BLaER1 treated with 17β-estradiol and CSF1 and Interleukin-3, amounts not matched to agents 10 nM and 100 nM (cell line): ENCODE data around the gene FAU.

ENCODE experiments used
- H3K27ac ChIP-seq, 11 experiments: shearing (Covaris generic); formaldehyde crosslinking; 2 replicates each; pipeline ENCODE4 v1.8.1; 2022
- H3K27me3 ChIP-seq, 11 experiments: shearing (Covaris generic); formaldehyde crosslinking; 2 replicates each; pipeline ENCODE4 v1.8.1; 2022
- H3K36me3 ChIP-seq, 11 experiments: shearing (Covaris generic); formaldehyde crosslinking; 2 replicates each; pipeline ENCODE4 v1.8.1; 2022
- H3K4me1 ChIP-seq, 10 experiments: shearing (Covaris generic); formaldehyde crosslinking; 2 replicates each; pipeline ENCODE4 v1.8.1; 2022
- H3K4me2 ChIP-seq, 11 experiments: shearing (Covaris generic); formaldehyde crosslinking; 2 replicates each; pipeline ENCODE4 v1.8.1; 2022
- H3K4me3 ChIP-seq, 10 experiments: shearing (Covaris generic); formaldehyde crosslinking; 2 replicates each; pipeline ENCODE4 v1.8.1; 2022
- H3K9ac ChIP-seq, 11 experiments: shearing (Covaris generic); formaldehyde crosslinking; 2 replicates each; pipeline ENCODE4 v1.8.1; 2022
- H3K9me3 ChIP-seq, 11 experiments: shearing (Covaris generic); formaldehyde crosslinking; replicated peaks in 1 of 11; 2 replicates each; pipeline ENCODE4 v1.8.1; 2022
- H4K20me1 ChIP-seq, 11 experiments: shearing (Covaris generic); formaldehyde crosslinking; 2 replicates each; pipeline ENCODE4 v1.8.1; 2022
- Cebpa-rat ChIP-seq, 11 experiments: shearing (Covaris generic); IDR thresholded peaks; 2 replicates each; pipeline ENCODE4 v1.8.1; 2022

The FAU gene

DNA sequence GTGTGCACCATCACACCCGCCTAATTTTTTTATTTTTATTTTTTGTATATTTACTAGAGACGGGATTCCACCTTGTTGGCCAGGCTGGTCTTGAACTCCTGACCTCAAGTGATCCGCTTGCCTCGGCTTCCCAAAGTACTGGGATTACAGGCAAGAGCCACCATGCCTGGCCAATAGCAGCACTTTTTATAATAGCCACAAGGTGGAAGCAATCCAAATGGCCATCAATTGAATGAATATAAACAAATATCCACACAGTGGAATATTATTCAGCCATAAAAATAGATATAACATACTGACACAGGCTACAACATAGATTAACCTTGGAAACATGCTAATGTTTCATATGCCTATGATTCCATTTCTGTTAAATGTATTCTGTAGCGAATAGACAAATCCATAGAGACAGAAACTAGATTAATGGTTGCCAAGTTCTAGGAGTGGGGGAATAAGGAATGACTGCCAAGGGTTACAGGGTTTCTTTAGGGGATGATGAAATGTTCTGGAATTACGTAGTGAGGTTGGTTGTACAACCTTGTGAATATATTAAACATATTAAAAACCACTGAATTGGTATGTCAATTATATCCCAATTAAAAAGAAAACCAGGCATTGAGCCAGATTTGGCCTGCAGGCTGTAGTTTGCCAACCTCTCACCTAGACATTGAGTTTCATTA is 21.1 kb downstream of the FAU start:
- Histone ChIP-seq H3K27ac (no peak overlapping the region), H3K4me3 (no peak overlapping the region), H4K20me1 (peaks cover 0 to 85% (median 23%) of the 10 kb centered on the region in 11 experiments; a peak in 10 of 22 replicates), H3K27me3 (no peaks in the 10 kb centered on the region), H3K36me3 (peaks cover 28 to 88% (median 57%) of the 10 kb centered on the region in 11 experiments; a peak in 20 of 22 replicates), H3K9me3 (no peaks in the 10 kb centered on the region), H3K9ac (no peak overlapping the region), H3K4me2 (no peak overlapping the region), H3K4me1 (peaks cover 8 to 17% (median 11%) of the 10 kb centered on the region in 10 experiments)
- TF ChIP-seq Cebpa-rat (IDR thresholded peaks at IDR 0.05) = no peak

DNA sequence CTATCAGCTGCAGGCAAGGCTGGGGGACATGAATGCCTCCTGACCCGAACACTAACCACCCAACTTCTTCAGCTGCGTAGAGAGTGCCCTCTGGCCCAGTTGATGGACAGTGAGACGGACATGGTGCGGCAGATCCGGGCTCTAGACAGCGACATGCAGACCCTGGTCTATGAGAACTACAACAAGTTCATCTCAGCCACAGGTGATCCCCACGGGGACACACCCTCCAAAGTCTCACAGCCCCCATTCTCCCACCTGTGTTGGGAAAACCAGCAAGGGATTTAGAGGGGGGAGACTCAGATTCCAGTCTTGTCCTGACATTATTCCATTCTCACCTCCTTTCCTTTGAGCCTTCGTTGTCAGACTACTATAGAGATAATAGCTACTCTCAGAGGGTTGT is 25.0 kb downstream of the FAU start:
- TF ChIP-seq Cebpa-rat (IDR thresholded peaks at IDR 0.05) = no peak
- Histone ChIP-seq H3K4me1 (peaks cover 8 to 21% (median 13%) of the 10 kb centered on the region in 10 experiments), H3K9ac (peak overlapping the region; percentile 70 to 94 (median 90); a peak in 21 of 22 replicates), H3K27me3 (no peaks in the 10 kb centered on the region), H3K4me2 (peak overlapping the region; percentile 82 to 97 (median 90)), H3K4me3 (peak overlapping the region; percentile 68 to 88 (median 78); a peak in 19 of 20 replicates), H4K20me1 (peaks cover 0 to 46% (median 7%) of the 10 kb centered on the region in 11 experiments; a peak in 7 of 22 replicates), H3K9me3 (no peaks in the 10 kb centered on the region), H3K36me3 (peaks cover 6 to 49% (median 30%) of the 10 kb centered on the region in 11 experiments; a peak in 16 of 22 replicates), H3K27ac (peak overlapping the region in 4 of 11 experiments; percentile 31 to 47 (median 36); a peak in 6 of 22 replicates)

DNA sequence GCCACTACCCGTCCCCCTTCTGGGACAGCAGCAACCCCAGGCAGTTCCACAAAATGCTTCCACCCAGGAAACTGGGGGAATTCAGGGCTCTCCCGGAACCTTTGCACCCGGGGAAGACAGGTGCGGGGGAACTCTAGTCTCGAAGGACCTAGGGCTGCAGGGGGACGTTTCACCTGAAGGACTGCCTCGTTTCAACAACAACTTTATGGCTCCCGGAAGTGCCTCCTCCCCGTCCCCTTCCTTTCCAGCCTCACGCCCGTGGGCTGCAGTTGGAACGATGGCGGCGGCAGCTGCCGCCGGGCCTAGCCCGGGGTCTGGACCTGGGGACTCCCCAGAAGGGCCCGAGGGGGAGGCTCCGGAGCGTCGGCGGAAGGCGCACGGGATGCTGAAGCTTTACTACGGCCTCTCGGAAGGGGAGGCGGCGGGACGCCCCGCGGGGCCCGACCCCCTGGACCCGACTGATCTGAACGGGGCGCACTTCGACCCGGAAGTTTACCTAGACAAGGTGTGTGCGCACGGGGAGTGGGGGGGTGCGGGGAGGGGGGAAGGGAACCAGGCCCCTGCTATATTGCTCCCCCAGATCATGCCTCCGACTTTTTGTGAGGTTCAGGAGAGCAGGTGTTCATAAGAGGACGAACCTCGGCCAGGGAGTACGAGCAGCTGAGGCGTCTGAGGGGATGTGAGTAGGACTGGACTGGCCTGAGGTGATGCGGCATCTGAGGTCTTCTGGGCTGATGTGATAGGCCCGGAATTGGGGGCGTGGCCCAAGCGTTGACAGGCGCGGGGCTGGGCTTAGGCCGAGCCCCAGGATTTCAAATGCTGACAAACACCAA is 25.7 kb downstream of the FAU start, which contains the start of gene VPS51:
Gene VPS51 (plus strand): TSS at position 241 of the 833 bp plus-strand sequence. CDS start 37 bp downstream, at position 278.
- Histone ChIP-seq H3K27me3 (no peaks in the 10 kb centered on the region), H3K4me3 (peak within 1 kb of the TSS; percentile 68 to 88 (median 78)), H3K36me3 (peaks cover 6 to 42% (median 25%) of the 10 kb centered on the region in 11 experiments; a peak in 16 of 22 replicates), H3K27ac (peak within 1 kb of the TSS; percentile 81 to 93 (median 87)), H3K9ac (peak within 1 kb of the TSS; percentile 86 to 94 (median 90)), H3K4me1 (peaks cover 8 to 21% (median 13%) of the 10 kb centered on the region in 10 experiments), H4K20me1 (peaks cover 0 to 39% (median 4%) of the 10 kb centered on the region in 11 experiments; a peak in 7 of 22 replicates), H3K4me2 (peak within 1 kb of the TSS; percentile 82 to 97 (median 90)), H3K9me3 (no peaks in the 10 kb centered on the region)
- TF ChIP-seq Cebpa-rat (IDR thresholded peaks at IDR 0.05) = no peak

DNA sequence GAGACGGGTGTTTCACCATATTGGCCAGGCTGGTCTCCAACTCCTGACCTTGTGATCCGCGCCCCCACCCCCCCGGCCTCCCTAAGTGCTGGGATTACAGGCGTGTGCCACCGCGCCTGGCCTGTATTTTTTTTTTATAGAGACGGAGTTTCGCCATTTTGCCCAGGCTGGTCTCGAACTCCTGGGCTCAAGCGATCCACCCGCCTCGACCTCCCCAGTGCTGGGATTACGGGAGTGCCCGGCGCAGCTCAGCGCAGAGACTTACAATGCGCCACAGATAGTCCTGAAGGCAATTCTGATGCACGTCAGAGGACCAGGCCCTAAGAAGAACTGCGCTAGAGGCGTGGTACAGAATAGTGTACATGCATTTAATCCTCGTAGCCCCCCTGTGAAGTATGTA is 26.5 kb downstream of the FAU start:
- peaks cover 8 to 21% (median 15%) of the 10 kb centered on the region in 10 experiments for H3K4me1 ChIP-seq
- peak overlapping the region; percentile 82 to 97 (median 90); a peak in 21 of 22 replicates for H3K4me2 ChIP-seq
- H3K9me3 ChIP-seq = no peaks in the 10 kb centered on the region
- H3K4me3 ChIP-seq = peak overlapping the region in 7 of 10 experiments; percentile 73 to 88 (median 79); a peak in 9 of 20 replicates
- no peaks in the 10 kb centered on the region for H3K27me3 ChIP-seq
- H3K27ac ChIP-seq = peak overlapping the region; percentile 81 to 93 (median 87); a peak in 20 of 22 replicates
- peak overlapping the region; percentile 86 to 94 (median 90); a peak in 18 of 22 replicates for H3K9ac ChIP-seq
- TF ChIP-seq Cebpa-rat (IDR thresholded peaks at IDR 0.05) = no peak
- H3K36me3 ChIP-seq = peaks cover 8 to 36% (median 19%) of the 10 kb centered on the region in 11 experiments; a peak in 16 of 22 replicates
- H4K20me1 ChIP-seq = peaks cover 0 to 32% (median 0%) of the 10 kb centered on the region in 11 experiments; a peak in 4 of 22 replicates

DNA sequence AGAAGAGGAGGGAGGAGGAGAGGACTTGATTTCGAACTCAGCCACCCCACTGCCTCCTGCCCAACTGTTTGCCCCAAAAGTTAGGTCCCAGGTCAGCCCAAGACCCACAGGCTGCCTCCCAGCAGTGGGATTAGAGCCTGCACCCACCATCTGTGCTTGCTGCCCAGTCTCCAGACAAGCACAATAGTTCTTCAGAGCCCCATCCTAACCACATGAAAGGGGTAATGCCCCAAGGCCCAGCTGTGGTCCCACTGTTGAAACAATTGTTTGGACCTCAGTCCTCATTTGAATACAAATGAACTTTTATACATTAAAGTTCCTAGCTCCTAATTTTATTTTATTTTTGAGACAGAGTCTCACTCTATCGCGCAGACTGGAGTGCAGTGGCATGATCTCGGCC is 31.3 kb downstream of the FAU start:
- H3K9me3 ChIP-seq = no peaks in the 10 kb centered on the region
- H3K36me3 ChIP-seq = peaks cover 40 to 50% (median 44%) of the 10 kb centered on the region in 11 experiments
- no peak overlapping the region for H3K27ac ChIP-seq
- H3K4me2 ChIP-seq = peak overlapping the region in 2 of 11 experiments; percentile 21 to 23; a peak in 1 of 22 replicates
- TF ChIP-seq Cebpa-rat (IDR thresholded peaks at IDR 0.05) = no peak
- peaks cover under 1 to 12% (median 6%) of the 10 kb centered on the region in 10 experiments; a peak in 17 of 20 replicates for H3K4me1 ChIP-seq
- H4K20me1 ChIP-seq = peaks cover 0 to 7% (median 0%) of the 10 kb centered on the region in 11 experiments; a peak in 2 of 22 replicates
- H3K9ac ChIP-seq = peak overlapping the region in 4 of 11 experiments; percentile 0 to 37 (median 26); a peak in 3 of 22 replicates
- no peaks in the 10 kb centered on the region for H3K27me3 ChIP-seq
- H3K4me3 ChIP-seq = no peak overlapping the region

DNA sequence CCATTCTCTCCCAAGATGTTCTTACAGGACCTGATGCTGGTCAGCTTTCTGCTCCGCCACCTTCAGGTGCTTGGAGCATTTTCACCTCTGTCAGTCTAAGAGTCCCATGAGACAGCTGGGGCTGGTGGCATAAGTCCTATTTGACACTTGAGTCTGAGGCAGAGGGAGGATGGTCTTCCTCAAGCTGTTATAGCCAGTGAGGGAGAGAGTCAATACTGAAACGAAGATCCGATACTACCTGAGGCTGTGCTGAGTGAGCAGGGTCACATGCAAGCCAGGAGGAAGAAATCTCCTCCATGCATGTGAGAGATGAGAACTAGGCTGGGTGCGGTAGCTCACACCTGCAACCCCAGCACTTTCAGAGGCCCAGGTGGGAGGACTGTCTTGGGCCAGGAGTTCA is 32.3 kb downstream of the FAU start:
- no peaks in the 10 kb centered on the region for H3K9me3 ChIP-seq
- H3K4me1 ChIP-seq = peaks cover 10 to 20% (median 14%) of the 10 kb centered on the region in 10 experiments
- peaks cover 0 to 7% (median 0%) of the 10 kb centered on the region in 11 experiments; a peak in 3 of 22 replicates for H4K20me1 ChIP-seq
- H3K4me2 ChIP-seq = no peak overlapping the region
- H3K36me3 ChIP-seq = peaks cover 43 to 57% (median 49%) of the 10 kb centered on the region in 11 experiments
- H3K27ac ChIP-seq = no peak overlapping the region
- no peaks in the 10 kb centered on the region for H3K27me3 ChIP-seq
- no peak for TF ChIP-seq Cebpa-rat (IDR thresholded peaks at IDR 0.05)
- no peak overlapping the region; a peak in 1 of 22 replicates for H3K9ac ChIP-seq
- H3K4me3 ChIP-seq = no peak overlapping the region

DNA sequence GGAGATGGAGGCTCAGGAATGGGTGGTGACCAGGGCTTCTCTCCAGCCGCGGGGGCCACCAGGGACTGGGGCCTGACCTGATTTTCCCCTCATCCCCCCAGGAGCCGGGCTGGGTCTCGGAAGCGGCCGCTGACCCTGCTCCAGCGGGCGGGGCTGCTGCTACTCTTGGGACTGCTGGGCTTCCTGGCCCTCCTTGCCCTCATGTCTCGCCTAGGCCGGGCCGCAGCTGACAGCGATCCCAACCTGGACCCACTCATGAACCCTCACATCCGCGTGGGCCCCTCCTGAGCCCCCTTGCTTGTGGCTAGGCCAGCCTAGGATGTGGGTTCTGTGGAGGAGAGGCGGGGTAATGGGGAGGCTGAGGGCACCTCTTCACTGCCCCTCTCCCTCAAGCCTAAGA is 34.1 kb downstream of the FAU start:
- no peaks in the 10 kb centered on the region for H3K27me3 ChIP-seq
- peaks cover 43 to 57% (median 49%) of the 10 kb centered on the region in 11 experiments for H3K36me3 ChIP-seq
- no peak overlapping the region for H3K27ac ChIP-seq
- no peaks in the 10 kb centered on the region for H3K9me3 ChIP-seq
- no peak overlapping the region for H3K4me2 ChIP-seq
- H3K9ac ChIP-seq = no peak overlapping the region
- no peak overlapping the region for H3K4me3 ChIP-seq
- peaks cover 19 to 29% (median 23%) of the 10 kb centered on the region in 10 experiments for H3K4me1 ChIP-seq
- no peak for TF ChIP-seq Cebpa-rat (IDR thresholded peaks at IDR 0.05)
- peaks cover 0 to 7% (median 0%) of the 10 kb centered on the region in 11 experiments; a peak in 3 of 22 replicates for H4K20me1 ChIP-seq

DNA sequence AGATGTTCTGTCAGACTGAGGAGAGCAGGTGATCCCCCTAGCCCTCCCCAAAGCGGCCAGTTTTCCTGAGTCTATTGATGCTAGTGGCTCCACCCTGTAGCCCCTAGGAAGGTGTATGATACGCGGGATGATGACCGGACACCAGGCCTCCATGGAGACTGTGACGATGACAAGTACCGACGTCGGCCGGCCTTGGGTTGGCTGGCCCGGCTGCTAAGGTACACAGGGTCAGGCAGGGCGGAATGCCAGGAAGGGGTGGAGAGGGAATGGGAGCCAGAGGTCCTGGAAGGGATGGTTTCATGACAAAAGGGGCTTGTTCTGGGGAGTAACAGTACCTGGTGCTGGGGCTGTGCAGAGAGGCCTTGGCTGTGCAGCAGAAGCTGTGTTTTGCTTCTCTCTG is 34.7 kb downstream of the FAU start:
- Histone ChIP-seq H3K9me3 (no peaks in the 10 kb centered on the region), H3K4me3 (no peak overlapping the region), H3K9ac (no peak overlapping the region), H3K27me3 (no peaks in the 10 kb centered on the region), H4K20me1 (peaks cover 0 to 7% (median 0%) of the 10 kb centered on the region in 11 experiments; a peak in 3 of 22 replicates), H3K4me2 (no peak overlapping the region), H3K4me1 (peaks cover 25 to 36% (median 29%) of the 10 kb centered on the region in 10 experiments), H3K36me3 (peaks cover 47 to 60% (median 50%) of the 10 kb centered on the region in 11 experiments), H3K27ac (no peak overlapping the region)
- no peak for TF ChIP-seq Cebpa-rat (IDR thresholded peaks at IDR 0.05)
